Measurements from ENCODE around the gene EXD2.
"Not testable (repeated sequence)": the region's sequence is repeated elsewhere in the genome, so short reads cannot be mapped to it uniquely, and the experiment has no call there.

The EXD2 gene

GRCh38 chr14:69170839-69171238 is 20.5 kb upstream of the EXD2 start:
- no peak overlapping the region for H2AFZ ChIP-seq
- H3K27me3 ChIP-seq (ENCODE audit: control insufficient read depth, insufficient read depth, low read length): no peaks in the 10 kb centered on the region
- H3K36me3 ChIP-seq (ENCODE audit: control insufficient read depth, insufficient read depth, low read length): no peaks in the 10 kb centered on the region
- H3K4me1 ChIP-seq: no peaks in the 10 kb centered on the region
- H3K79me2 ChIP-seq: no peaks in the 10 kb centered on the region
- H3K4me3 ChIP-seq (ENCODE audit: low read depth, low read length): no peak overlapping the region
- no peak overlapping the region for H3K27ac ChIP-seq
- no peaks in the 10 kb centered on the region for H3K9me3 ChIP-seq (ENCODE audit: control insufficient read depth, low read length)
- H3K4me2 ChIP-seq (ENCODE audit: low read length): no peak overlapping the region
- no peak overlapping the region for H3K9ac ChIP-seq
- no peak for TF ChIP-seq CTCF (IDR thresholded peaks at IDR 0.05)

DNA sequence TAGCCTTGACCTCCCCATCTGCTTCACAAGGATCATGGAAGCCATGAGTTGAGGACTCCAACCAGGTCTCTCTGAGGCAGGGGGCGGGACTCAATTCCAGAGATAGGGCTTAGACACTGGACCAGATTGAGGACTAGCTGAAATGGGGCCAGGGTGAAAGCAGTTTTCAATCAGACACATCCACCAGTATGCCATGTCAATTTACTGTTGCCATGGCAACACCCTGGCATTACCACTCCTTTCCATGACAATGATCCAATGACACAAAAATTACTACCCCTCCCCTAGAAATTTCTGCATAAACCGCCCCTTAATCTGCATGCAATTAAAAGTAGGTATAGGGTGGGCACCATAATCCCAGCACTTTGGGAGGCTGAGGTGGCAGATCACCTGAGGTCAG is 19.7 kb upstream of the EXD2 start:
- Histone ChIP-seq H3K36me3 (ENCODE audit: control insufficient read depth, insufficient read depth, low read length) (no peaks in the 10 kb centered on the region), H3K27me3 (ENCODE audit: control insufficient read depth, insufficient read depth, low read length) (no peaks in the 10 kb centered on the region), H3K4me3 (ENCODE audit: low read depth, low read length) (no peak overlapping the region), H3K9ac (no peak overlapping the region), H3K4me2 (ENCODE audit: low read length) (no peak overlapping the region), H2AFZ (no peak overlapping the region), H3K27ac (no peak overlapping the region), H3K4me1 (no peaks in the 10 kb centered on the region), H3K79me2 (no peaks in the 10 kb centered on the region), H3K9me3 (ENCODE audit: control insufficient read depth, low read length) (no peaks in the 10 kb centered on the region)
- TF ChIP-seq CTCF (IDR thresholded peaks at IDR 0.05): no peak

DNA sequence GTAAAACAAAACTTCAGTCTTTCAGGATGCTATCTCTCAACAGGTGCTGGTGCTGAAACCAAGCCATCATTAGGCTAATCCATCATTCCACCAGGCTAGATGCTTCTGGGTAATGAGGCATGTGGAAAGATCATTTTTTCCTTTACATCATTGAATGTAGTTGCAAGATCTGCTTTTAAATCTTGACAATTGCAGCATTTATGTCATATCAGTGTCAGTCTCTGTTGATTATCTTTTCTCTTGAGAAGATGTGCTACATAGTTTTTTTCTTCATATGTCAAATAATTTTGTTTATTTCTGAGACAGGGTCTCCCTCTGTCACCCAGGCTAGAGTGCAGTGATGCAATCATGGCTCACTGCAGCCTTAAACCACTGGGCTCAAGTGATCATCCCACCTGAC is 16.2 kb upstream of the EXD2 start:
- Histone ChIP-seq H3K4me3 (ENCODE audit: low read depth, low read length) (no peak overlapping the region), H3K79me2 (no peaks in the 10 kb centered on the region), H3K9ac (no peak overlapping the region), H3K27ac (no peak overlapping the region), H3K4me1 (no peaks in the 10 kb centered on the region), H3K4me2 (ENCODE audit: low read length) (no peak overlapping the region), H3K9me3 (ENCODE audit: control insufficient read depth, low read length) (no peaks in the 10 kb centered on the region), H3K36me3 (ENCODE audit: control insufficient read depth, insufficient read depth, low read length) (no peaks in the 10 kb centered on the region), H2AFZ (no peak overlapping the region), H3K27me3 (ENCODE audit: control insufficient read depth, insufficient read depth, low read length) (no peaks in the 10 kb centered on the region)
- no peak for TF ChIP-seq CTCF (IDR thresholded peaks at IDR 0.05)

- H3K4me3 ChIP-seq (ENCODE audit: low read depth, low read length): no peak overlapping the region
- TF ChIP-seq CTCF (IDR thresholded peaks at IDR 0.05): no peak
- H3K36me3 ChIP-seq (ENCODE audit: control insufficient read depth, insufficient read depth, low read length): no peaks in the 10 kb centered on the region
- H3K4me2 ChIP-seq (ENCODE audit: low read length): no peak overlapping the region
- no peaks in the 10 kb centered on the region for H3K9me3 ChIP-seq (ENCODE audit: control insufficient read depth, low read length)
- H3K27me3 ChIP-seq (ENCODE audit: control insufficient read depth, insufficient read depth, low read length): no peaks in the 10 kb centered on the region
- H2AFZ ChIP-seq: no peak overlapping the region
- H3K9ac ChIP-seq: no peak overlapping the region
- no peak overlapping the region for H3K27ac ChIP-seq
- H3K79me2 ChIP-seq: no peaks in the 10 kb centered on the region
- no peaks in the 10 kb centered on the region for H3K4me1 ChIP-seq
Observed at GRCh38 chr14:69181491-69181890, 9.8 kb upstream of the EXD2 start.

DNA sequence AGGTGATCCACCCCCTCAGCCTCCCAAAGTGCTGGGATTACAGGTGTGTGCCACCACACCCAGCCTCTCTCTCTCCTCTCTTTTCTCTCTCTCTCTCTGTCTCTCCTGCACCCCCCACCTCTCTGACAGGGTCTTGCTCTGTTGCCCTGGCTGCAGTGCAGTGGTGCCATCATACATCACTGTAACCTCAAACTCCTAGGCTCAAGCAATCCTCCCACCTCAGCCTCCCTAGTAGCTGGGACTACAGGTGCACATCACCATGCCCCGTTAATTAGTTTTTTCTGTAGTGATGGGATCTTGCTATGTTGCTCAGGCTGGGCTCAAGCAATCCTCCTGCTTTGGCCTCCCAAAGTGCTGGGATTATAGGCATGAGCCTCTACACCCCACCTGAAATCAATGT is 8.7 kb upstream of the EXD2 start:
- not testable (repeated sequence) for H3K4me2 ChIP-seq (ENCODE audit: low read length); H3K27ac ChIP-seq; H3K4me3 ChIP-seq (ENCODE audit: low read depth, low read length); H3K36me3 ChIP-seq (ENCODE audit: control insufficient read depth, insufficient read depth, low read length); H3K27me3 ChIP-seq (ENCODE audit: control insufficient read depth, insufficient read depth, low read length); H3K9ac ChIP-seq; H3K9me3 ChIP-seq (ENCODE audit: control insufficient read depth, low read length); H2AFZ ChIP-seq; H3K4me1 ChIP-seq; H3K79me2 ChIP-seq

All from parathyroid adenoma (tissue), 2 donors.